G401.6 (cell line): ENCODE measurements around the gene CHST11.
"Not testable (repeated sequence)": the region's sequence is repeated elsewhere in the genome, so short reads cannot be mapped to it uniquely, and the experiment has no call there.

Experiments
- FAIRE-seq: peaks from 2 replicates; lab custom pipeline; 2012; peaks lifted over from hg19 to GRCh38; lab: Jason Lieb, UNC

CHST11 gene

GRCh38 chr12:104529130-104529874, 72.6 kb downstream of the CHST11 start:
- no peak for FAIRE-seq

- no peak for FAIRE-seq
Observed at GRCh38 chr12:104532636-104533035, 75.9 kb downstream of the CHST11 start.

- FAIRE-seq: no peak
Observed at GRCh38 chr12:104533134-104533533, 76.4 kb downstream of the CHST11 start.

DNA sequence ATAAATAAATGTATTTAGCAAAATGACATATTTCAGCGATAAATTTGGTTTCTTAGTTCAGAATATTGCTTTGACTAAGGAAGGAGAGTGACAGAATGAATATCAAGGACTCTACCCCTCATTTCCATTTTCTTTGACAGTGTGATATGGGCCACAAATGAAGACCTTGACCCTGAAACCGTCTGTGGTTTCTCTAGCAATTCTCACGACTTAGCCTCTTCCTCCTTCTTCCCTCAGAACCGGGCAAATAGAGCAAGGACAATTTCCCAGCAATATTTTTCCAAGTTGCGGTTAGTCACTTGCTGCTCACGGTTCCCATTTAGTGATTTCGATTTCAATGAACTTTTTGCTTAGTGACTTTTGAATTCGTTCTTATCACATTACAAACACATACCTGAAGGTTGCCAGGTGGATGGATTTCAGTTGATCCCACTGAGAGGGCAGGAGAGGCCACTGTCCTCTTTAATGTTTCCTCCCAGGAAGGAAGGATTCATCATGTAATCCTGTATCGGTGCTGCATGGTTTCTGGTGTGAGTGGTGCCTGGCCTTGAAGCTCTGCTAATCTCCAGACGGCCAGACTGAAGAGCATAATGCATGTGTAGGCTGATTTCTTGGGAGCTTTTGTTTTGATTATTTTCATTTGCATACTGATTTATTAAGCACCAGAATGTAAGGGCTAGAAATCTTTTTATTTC, 77.6 kb downstream of the CHST11 start:
- no peak for FAIRE-seq

- no peak for FAIRE-seq
Observed at GRCh38 chr12:104534857-104535248, 78.1 kb downstream of the CHST11 start.

- no peak for FAIRE-seq
Observed at GRCh38 chr12:104535369-104535768, 78.6 kb downstream of the CHST11 start.

- no peak for FAIRE-seq
Observed at GRCh38 chr12:104536841-104537240, 80.1 kb downstream of the CHST11 start.

DNA sequence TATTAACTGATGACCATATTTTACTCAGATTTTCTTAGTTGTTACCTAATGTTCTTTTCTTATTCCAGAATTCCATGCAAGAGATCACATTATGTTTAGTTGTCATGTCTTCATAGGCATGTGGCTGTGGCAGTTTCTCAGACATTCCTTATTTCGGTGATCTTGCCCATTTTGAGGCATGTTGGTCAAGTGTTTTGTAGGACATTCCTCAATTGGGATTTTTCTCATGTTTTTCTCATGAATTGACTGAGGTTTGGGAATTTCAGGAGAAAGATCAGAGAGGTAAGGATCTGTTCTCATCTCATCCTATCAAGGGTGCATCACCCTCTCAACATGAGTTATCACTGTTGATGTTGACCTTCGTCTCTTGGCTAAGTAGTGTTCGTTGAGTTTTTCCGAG, 81.3 kb downstream of the CHST11 start:
- FAIRE-seq: no peak

DNA sequence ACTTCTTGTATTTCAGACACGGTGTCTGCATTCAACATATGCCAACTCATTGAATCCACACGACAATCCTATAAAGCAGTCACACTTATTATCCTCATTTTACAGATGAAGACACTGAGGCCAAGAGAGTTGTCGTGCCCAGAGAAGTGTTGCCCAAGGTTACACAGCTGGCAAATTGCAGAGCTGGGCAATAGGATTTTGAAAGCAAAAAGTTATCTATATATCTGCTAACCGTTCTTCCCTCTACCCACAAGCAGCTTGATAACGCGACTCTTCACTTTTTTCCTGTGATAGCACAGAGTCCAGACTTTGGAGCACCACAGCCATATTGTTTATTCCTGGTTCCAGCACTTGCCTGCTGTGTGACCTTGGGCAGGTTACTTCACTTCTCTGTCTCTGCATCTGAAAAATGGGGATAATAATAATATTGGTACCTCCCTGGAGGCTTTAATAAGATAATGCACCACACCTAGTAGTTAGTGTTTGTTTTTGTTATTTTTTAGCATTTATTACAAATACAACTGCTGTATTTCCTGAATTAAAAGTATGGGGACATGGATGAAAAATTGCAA, 82.2 kb downstream of the CHST11 start:
- no peak for FAIRE-seq

GRCh38 chr12:104544836-104545235, 88.1 kb downstream of the CHST11 start:
- no peak for FAIRE-seq

GRCh38 chr12:104546575-104546974, 89.8 kb downstream of the CHST11 start:
- FAIRE-seq: no peak

DNA sequence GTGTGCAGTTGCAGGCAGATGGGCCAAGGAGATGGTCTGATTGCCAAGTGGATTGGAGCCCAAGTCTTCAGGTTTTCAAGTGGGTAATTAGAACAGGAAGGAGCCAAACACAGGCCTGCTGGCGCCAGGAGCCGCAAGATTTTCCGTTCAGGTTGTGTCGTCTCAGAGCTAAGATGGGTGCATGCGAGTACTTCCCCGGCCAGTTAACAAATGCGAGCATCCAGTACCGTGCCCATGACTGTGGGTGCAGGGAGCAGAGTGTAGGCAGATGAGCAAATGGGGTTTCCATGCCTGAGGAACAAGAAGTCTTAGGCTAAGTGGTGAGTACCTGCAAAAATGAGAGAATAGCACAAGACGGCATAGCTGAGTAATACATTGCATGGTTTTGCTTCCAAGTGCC, 90.5 kb downstream of the CHST11 start:
- FAIRE-seq: no peak

DNA sequence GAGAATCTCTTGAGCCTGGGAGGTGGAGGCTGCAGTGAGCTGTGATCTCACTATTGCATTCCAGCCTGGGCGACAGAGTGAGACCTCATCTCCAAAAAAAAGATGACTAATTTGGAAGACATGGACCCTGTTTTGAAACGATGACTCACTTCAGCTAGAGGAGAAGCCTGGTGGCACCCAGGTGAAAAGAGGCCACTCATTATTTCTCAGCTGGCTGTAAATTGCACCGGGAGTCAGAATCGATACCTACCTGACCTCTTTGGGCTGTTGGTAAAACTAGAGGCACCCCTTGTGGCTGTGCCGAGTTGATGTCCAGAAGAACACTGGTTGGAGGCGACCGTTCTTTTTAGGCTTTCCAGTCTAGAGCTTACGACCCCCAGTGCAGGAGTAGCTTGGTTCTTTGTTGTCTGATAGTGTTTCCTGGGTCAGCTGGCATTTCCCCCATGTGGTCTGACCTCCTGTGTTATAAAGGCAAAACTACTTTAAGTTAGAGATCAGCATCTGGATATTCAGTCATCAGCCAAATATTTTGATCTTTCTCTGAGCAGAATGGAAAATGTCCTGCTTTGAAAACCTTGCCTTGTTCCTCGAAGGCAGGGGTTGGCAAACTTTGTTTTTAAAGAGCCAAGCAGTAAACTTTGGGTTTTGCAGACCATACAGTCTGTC, 93.2 kb downstream of the CHST11 start:
- FAIRE-seq: no peak

GRCh38 chr12:104551313-104551931, 94.7 kb downstream of the CHST11 start:
- FAIRE-seq: no peak

DNA sequence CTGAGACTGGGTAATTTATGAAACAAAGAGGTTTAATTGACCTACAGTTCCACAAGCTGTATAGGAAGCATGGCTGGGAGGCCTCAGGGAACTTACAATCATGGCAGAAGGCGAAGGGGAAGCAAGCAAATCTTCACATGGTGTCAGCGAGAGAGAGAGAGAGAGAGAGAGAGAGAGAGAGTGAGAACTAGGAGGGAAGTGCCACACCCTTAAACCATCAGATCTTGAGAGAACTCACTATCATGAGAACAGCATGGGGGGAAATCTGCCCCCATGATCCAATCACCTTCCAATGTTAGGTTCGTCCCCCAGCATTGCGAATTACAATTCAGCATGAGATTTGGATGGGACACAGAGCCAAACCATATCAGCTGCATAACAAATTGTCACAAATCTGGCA, 96.7 kb downstream of the CHST11 start:
- no peak for FAIRE-seq

GRCh38 chr12:104555648-104556047, 98.9 kb downstream of the CHST11 start:
- no peak for FAIRE-seq

GRCh38 chr12:104557488-104558195, 100.9 kb downstream of the CHST11 start:
- FAIRE-seq: no peak

- FAIRE-seq: no peak
Observed at GRCh38 chr12:104560881-104561280, 104.1 kb downstream of the CHST11 start.

- no peak for FAIRE-seq
Observed at GRCh38 chr12:104562763-104563162, 106.0 kb downstream of the CHST11 start.

DNA sequence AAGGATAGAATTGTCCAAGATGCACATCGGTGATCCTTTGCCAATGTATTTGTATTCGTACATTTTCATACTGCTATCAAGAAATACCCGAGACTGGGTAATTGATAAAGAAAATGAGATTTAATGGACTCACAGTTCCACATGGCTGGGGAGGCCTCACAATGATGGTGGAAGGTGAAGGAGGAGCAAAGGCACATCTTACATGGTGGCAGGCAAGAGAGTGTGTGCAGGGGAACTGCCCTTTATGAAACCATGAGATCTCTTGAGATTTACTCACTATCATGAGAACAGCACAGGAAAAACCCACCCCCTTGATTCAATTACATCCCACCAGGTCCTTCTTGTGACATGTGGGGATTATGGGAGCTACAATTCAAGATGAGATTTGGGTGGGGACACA, 107.9 kb downstream of the CHST11 start:
- not testable (repeated sequence) for FAIRE-seq

- no peak for FAIRE-seq
Observed at GRCh38 chr12:104565606-104566243, 109.0 kb downstream of the CHST11 start.
